Esophagus squamous epithelium (tissue), 5 donors: ENCODE measurements around the gene DNAI2. TPM values are rescaled to one million over a fixed set of nuclear protein-coding genes. Genes with fewer than 3 reads are reported as not detected.

Source experiments
- DNase-seq: peaks from one replicate; lab custom pipeline; 2025; lab: John Stamatoyannopoulos, UW
- H3K27ac ChIP-seq, 4 donors: fragments of 200-600 bp; sonication (generic); one replicate each; pipeline ENCODE4 v1.5.1; 2016 to 2019; ENCODE audit warnings: mild to moderate bottlenecking in 1 of 4
- H3K27me3 ChIP-seq, 4 donors: fragments of 200-600 bp; sonication (generic); 1 replicate in 3 of 4; 2 replicates in 1 of 4; pipeline versions ENCODE4 v1.5.1 to v1.6.0; 2017 to 2021; ENCODE audit warnings: antibody characterized with exemption in 1 of 4
- H3K36me3 ChIP-seq, 3 donors: fragments of 200-600 bp; sonication (generic); one replicate each; pipeline ENCODE4 v1.5.1; 2016 to 2019
- H3K4me1 ChIP-seq, 3 donors: fragments of 200-600 bp; sonication (generic); one replicate each; pipeline ENCODE4 v1.5.1; 2017 to 2019
- H3K4me3 ChIP-seq, 4 donors: fragments of 200-600 bp; sonication (generic); 1 replicate in 3 of 4; 2 replicates in 1 of 4; pipeline ENCODE4 v1.5.1; 2016 to 2019; ENCODE audit warnings: mild to moderate bottlenecking in 2 of 4, moderate library complexity in 1 of 4
- H3K9me3 ChIP-seq, 3 donors: fragments of 200-600 bp; sonication (generic); one replicate each; pipeline ENCODE4 v1.5.1; 2016 to 2019
- POLR2A ChIP-seq, 4 donors: fragments of 450-650 bp; IDR thresholded peaks; one replicate each; pipeline ENCODE4 v1.6.1; 2017; ENCODE audit warnings: antibody characterized with exemption in 4 of 4, mild to moderate bottlenecking in 4 of 4, moderate library complexity in 3 of 4
- WGBS, 2 donors: methylation state at CpG; one replicate each; pipeline ENCODE4 v1.1.5; 2018; 5-methylcytosine and 5-hydroxymethylcytosine counted together
- intact Hi-C: fragments of 100-400 bp; cut with DNase I; formaldehyde crosslinking; loops from one replicate; pipeline ENCODE4 v1.15.0; 2022
- total RNA-seq, 4 donors: library from RNA; depleted of rRNA; stranded (reverse); fragments of >200 nt; gene quantifications; one replicate each; pipeline ENCODE4 v1.1.0, GENCODE V29; 2016
- TF ChIP-seq, protein P1 (sequence below), 6 experiments: fragments of 450-650 bp in 4 of 6; fragments of 200-600 bp in 2 of 6; sonication (generic) in 2 of 6; IDR thresholded peaks; one replicate each; pipeline ENCODE4 v1.5.1; 2016 to 2019; ENCODE audit warnings: antibody characterized with exemption in 6 of 6, mild to moderate bottlenecking in 4 of 6, moderate library complexity in 4 of 6
- donor health status: DM: yes; HTN: yes; CAD: no.

Gene DNAI2
- total RNA-seq, 4 donors from 2014 or later, result 0.19 TPM; not detected in 3

DNA sequence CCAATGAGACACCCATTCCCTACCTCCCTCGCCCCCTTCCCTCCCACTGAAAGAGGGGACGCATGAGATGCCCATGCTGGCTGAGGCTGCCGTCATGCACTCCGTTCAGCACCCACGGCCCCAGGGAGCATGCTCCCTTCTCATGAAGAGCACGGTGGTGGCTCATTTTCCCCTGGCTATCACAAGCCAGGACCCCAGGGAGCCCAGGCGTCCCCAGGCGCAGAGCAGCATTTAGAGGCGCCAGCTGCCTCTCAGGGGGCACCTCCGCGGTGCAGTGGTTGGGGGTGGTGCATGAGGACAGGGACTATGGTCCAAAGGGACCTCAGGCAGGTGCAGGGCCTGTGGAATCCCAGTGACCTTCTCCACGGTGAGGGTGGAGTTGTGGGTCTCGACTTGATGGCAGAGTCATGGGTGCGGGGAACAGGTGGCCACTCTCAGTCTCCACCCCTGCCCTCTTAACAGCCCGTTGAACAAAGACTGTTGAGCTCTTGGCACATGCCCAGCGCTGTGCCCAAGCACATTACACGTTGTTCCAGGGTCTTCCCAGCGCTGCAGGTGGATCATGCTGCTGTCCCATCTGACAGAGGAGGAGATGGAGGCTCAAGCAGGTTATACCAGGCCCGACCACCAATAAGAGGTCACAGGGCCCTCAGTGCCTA, 65.6 kb downstream of the DNAI2 start:
- Histone ChIP-seq H3K4me1 (no peaks in the 10 kb centered on the region), H3K4me3 (no peak overlapping the region), H3K27ac (no peak overlapping the region), H3K36me3 (no peaks in the 10 kb centered on the region), H3K27me3 (peaks cover 0 to 88% (median 0%) of the 10 kb centered on the region in 4 donors), H3K9me3 (no peaks in the 10 kb centered on the region)
- intact Hi-C loops, result no loop called here
- DNase-seq, result no peak
- no peak for TF ChIP-seq POLR2A (IDR thresholded peaks at IDR 0.05)
- TF ChIP-seq, protein P1, sequence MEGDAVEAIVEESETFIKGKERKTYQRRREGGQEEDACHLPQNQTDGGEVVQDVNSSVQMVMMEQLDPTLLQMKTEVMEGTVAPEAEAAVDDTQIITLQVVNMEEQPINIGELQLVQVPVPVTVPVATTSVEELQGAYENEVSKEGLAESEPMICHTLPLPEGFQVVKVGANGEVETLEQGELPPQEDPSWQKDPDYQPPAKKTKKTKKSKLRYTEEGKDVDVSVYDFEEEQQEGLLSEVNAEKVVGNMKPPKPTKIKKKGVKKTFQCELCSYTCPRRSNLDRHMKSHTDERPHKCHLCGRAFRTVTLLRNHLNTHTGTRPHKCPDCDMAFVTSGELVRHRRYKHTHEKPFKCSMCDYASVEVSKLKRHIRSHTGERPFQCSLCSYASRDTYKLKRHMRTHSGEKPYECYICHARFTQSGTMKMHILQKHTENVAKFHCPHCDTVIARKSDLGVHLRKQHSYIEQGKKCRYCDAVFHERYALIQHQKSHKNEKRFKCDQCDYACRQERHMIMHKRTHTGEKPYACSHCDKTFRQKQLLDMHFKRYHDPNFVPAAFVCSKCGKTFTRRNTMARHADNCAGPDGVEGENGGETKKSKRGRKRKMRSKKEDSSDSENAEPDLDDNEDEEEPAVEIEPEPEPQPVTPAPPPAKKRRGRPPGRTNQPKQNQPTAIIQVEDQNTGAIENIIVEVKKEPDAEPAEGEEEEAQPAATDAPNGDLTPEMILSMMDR (IDR thresholded peaks at IDR 0.05), result no peak
- 76 to 81% methylated on average over 6 to 17 of the region's 19 CpGs for WGBS, 2 donors

DNA sequence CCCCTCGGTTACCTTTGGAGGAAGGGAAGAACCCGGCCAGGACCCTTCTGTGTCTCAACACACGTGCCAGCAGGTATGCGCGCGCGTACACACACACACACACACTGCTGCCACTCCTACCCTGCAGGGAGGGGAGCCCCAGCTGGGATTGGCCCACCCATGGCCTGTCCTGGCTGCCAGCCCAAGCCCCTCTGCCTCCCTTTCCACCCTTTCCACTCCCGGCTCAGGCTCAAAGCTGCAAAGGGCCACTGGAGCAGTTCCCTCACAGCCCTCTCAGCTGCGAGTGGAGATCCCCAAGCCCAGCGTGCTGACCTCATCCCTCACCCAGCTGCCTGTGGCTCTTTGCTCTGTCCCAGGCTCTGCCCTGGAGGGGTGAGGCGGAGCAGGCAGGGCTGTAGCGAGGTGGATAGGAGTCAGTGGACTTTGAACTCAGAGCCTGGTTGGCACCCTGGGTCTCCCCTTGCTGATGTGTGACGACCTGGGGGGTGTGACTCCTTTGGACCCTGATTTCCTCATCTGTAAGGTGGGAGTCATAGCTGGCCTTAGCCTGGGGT, 66.5 kb downstream of the DNAI2 start:
- WGBS, 2 donors, result 55 to 67% methylated on average over 3 to 11 of the region's 13 CpGs
- DNase-seq, result no peak
- intact Hi-C loops, result no loop called here
- no peak for TF ChIP-seq POLR2A (IDR thresholded peaks at IDR 0.05)
- TF ChIP-seq, protein P1 (IDR thresholded peaks at IDR 0.05), result no peak
- Histone ChIP-seq H3K9me3 (no peaks in the 10 kb centered on the region), H3K27ac (no peak overlapping the region), H3K4me3 (no peak overlapping the region), H3K36me3 (no peaks in the 10 kb centered on the region), H3K4me1 (peaks cover 0 to 5% (median 3%) of the 10 kb centered on the region in 3 donors), H3K27me3 (peaks cover 0 to 88% (median 0%) of the 10 kb centered on the region in 4 donors)

DNA sequence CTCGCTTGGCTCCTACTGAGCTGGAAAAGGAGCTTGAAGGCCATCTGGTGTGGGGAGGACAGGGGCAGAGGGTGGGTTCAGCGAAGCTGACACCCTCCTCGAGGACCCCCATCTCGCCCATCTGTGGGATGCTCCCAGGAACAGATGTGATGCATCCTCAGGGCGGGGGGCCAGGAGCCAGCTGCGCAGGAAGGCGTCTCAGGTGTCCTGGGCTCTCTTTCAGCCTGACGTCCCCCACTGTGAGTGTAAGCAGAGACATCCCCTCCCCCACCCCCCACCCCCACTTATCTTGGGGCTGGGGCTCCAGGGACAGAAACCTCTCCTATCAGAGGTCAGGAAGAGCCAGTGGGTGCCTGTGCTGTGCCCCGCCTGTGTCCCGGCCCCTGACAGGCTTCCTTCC, 68.2 kb downstream of the DNAI2 start:
- intact Hi-C loops, result no loop called here
- WGBS, 2 donors, result 90 to 100% methylated on average over 2 of the region's 10 CpGs
- no peak for TF ChIP-seq POLR2A (IDR thresholded peaks at IDR 0.05)
- TF ChIP-seq, protein P1 (IDR thresholded peaks at IDR 0.05), result no peak
- no peak overlapping the region for H3K27ac ChIP-seq
- DNase-seq, result no peak
- H3K4me3 ChIP-seq, result no peak overlapping the region
- H3K4me1 ChIP-seq, result peaks cover 0 to 13% (median 7%) of the 10 kb centered on the region in 3 donors
- H3K27me3 ChIP-seq, result peaks cover 0 to 85% (median 0%) of the 10 kb centered on the region in 4 donors
- no peaks in the 10 kb centered on the region for H3K9me3 ChIP-seq
- H3K36me3 ChIP-seq, result no peaks in the 10 kb centered on the region

DNA sequence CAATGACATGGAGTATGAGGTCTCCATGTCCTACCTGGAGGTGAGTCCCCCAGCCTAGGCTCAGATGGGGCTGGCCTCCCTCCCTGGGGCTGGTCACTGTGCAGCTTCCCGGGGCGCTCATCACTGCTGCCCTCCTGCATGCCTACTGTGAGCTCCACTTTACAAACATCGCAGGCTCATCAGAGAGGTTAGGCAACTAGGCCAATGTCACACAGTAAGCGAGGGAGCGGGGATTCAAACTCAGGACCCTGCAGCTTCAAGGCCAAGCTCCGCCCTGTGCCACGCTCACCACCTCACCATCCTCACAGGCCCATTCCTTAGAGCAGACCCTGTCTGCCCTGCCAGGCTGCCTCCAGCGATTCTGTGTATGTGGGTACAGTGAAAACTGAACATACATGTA, 69.1 kb downstream of the DNAI2 start:
- peaks cover 0 to 13% (median 7%) of the 10 kb centered on the region in 3 donors for H3K4me1 ChIP-seq
- 90% methylated on average over 2 to 5 of the region's 8 CpGs for WGBS, 2 donors
- DNase-seq, result no peak
- no peaks in the 10 kb centered on the region for H3K9me3 ChIP-seq
- H3K36me3 ChIP-seq, result no peaks in the 10 kb centered on the region
- TF ChIP-seq POLR2A (IDR thresholded peaks at IDR 0.05), result no peak
- TF ChIP-seq, protein P1 (IDR thresholded peaks at IDR 0.05), result no peak
- H3K27me3 ChIP-seq, result peaks cover 0 to 83% (median 0%) of the 10 kb centered on the region in 4 donors
- H3K4me3 ChIP-seq, result no peak overlapping the region
- no peak overlapping the region for H3K27ac ChIP-seq
- intact Hi-C loops, result no loop called here

DNA sequence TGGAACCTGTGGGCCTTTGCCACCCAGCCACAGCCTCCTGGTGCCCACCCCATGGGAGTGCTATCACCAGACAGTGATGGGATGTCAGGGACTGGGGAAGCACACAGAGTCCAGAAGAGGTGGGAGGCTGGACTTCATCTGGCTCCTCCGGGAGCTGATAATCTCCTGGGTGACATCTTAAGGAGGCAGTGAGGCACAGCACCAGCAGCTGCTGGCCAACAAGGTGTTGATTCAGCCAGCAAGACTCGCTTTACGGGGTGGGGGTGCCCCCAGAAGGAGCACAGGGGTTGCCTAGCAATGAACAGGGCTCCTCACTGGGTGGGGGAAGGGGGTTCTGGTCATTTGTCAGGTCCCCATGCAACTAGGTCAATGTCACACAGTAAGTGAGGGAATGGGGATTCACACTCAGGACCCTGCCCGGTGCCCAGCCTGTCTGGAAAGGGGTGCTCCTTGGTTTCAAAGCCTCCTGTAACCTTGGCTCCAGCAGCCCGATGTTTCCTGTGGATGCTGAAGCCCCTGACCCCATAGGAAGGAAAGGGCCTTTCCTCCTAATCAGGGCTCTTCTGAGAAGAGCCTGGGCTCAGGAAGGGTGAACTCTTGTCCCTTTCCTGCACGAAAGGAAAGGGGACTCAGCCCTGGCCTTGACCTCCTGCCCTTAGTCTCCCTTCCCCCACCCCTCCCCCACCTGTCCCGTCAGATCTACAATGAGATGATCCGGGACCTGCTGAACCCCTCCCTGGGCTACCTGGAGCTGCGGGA, 69.7 kb downstream of the DNAI2 start:
- intact Hi-C loops, result no loop called here
- WGBS, 2 donors, result 67% methylated on average over 5 of the region's 9 CpGs; no CpG with 5 or more reads in 1 of the 2 donors
- Histone ChIP-seq H3K9me3 (no peaks in the 10 kb centered on the region), H3K4me1 (peaks cover 0 to 13% (median 7%) of the 10 kb centered on the region in 3 donors), H3K36me3 (no peaks in the 10 kb centered on the region), H3K4me3 (no peak overlapping the region), H3K27ac (no peak overlapping the region), H3K27me3 (peaks cover 0 to 83% (median 0%) of the 10 kb centered on the region in 4 donors)
- no peak for TF ChIP-seq POLR2A (IDR thresholded peaks at IDR 0.05)
- TF ChIP-seq, protein P1 (IDR thresholded peaks at IDR 0.05), result no peak
- no peak for DNase-seq
